Upper lobe of left lung (tissue), 6 donors: Measurements from ENCODE around the gene ARHGAP26. TPM values are rescaled to one million over a fixed set of nuclear protein-coding genes. Genes with fewer than 3 reads are reported as not detected.

Source experiments
- ATAC-seq, 2 donors: fragments of 200-7000 bp; cut with Tn5 transposase; one replicate each; pipeline ENCODE4 v1.9.1; 2022; ENCODE audit warnings: mild to moderate bottlenecking in 2 of 2, moderate library complexity in 2 of 2; ENCODE audit not compliant: low FRiP score in 2 of 2
- DNase-seq, 2 donors: peaks; one replicate each; pipeline ENCODE4 v3.0.0-alpha.2; 2019 to 2020
- H3K27ac ChIP-seq, 4 donors: fragments of 200-600 bp; sonication (generic); one replicate each; pipeline ENCODE4 v1.5.1; 2016 to 2019
- H3K27me3 ChIP-seq, 4 donors: fragments of 200-600 bp; sonication (generic); one replicate each; pipeline ENCODE4 v1.5.1; 2017 to 2019
- H3K36me3 ChIP-seq, 4 donors: fragments of 200-600 bp; sonication (generic); one replicate each; pipeline ENCODE4 v1.5.1; 2016 to 2019
- H3K4me1 ChIP-seq, 4 donors: fragments of 200-600 bp; sonication (generic); one replicate each; pipeline ENCODE4 v1.5.1; 2018 to 2019
- H3K4me3 ChIP-seq, 4 donors: fragments of 200-600 bp; sonication (generic); one replicate each; pipeline ENCODE4 v1.5.1; 2017 to 2019; ENCODE audit warnings: mild to moderate bottlenecking in 2 of 4, moderate library complexity in 1 of 4
- H3K9me3 ChIP-seq, 4 donors: fragments of 200-600 bp; sonication (generic); one replicate each; pipeline ENCODE4 v1.5.1; 2018 to 2019
- EP300 ChIP-seq, 4 donors: sonication (generic); formaldehyde crosslinking; IDR thresholded peaks; one replicate each; pipeline ENCODE4 v1.5.1; 2017; ENCODE audit warnings: antibody characterized with exemption in 4 of 4, control low read depth in 2 of 4
- POLR2A ChIP-seq, 4 donors: fragments of 450-650 bp; IDR thresholded peaks; one replicate each; pipeline ENCODE4 v1.5.1; 2016 to 2017; ENCODE audit warnings: antibody characterized with exemption in 4 of 4, mild to moderate bottlenecking in 2 of 4
- POLR2AphosphoS5 ChIP-seq, 2 donors: sonication (generic); formaldehyde crosslinking; IDR thresholded peaks; one replicate each; pipeline ENCODE4 v1.5.1; 2017; ENCODE audit warnings: antibody characterized with exemption in 2 of 2
- WGBS, 2 donors: methylation state at CpG; one replicate each; pipeline ENCODE4 v1.1.5; 2017 to 2018; 5-methylcytosine and 5-hydroxymethylcytosine counted together
- total RNA-seq, 6 donors: library from RNA; depleted of rRNA in 4 of 6; stranded (reverse); fragments of >200 nt in 4 of 6; gene quantifications; one replicate each; pipeline versions ENCODE4 v1.1.0 to v1.2.1, GENCODE V29; 2016 to 2021
- TF ChIP-seq, protein P1 (sequence below), 6 experiments: fragments of 450-650 bp in 4 of 6; fragments of 200-600 bp in 2 of 6; sonication (generic) in 2 of 6; IDR thresholded peaks; one replicate each; pipeline ENCODE4 v1.5.1; 2016 to 2019; ENCODE audit warnings: antibody characterized with exemption in 6 of 6
- donor health status: DM: no; HTN: no; CAD: no; lungs with moderate emphysema.
- donor health status: DM: no; HTN: yes; CAD: no; lungs with severe emphysema.

The ARHGAP26 gene
- 10 to 100 TPM; 34.9 to 90.1 (median 38.9) TPM for total RNA-seq

DNA sequence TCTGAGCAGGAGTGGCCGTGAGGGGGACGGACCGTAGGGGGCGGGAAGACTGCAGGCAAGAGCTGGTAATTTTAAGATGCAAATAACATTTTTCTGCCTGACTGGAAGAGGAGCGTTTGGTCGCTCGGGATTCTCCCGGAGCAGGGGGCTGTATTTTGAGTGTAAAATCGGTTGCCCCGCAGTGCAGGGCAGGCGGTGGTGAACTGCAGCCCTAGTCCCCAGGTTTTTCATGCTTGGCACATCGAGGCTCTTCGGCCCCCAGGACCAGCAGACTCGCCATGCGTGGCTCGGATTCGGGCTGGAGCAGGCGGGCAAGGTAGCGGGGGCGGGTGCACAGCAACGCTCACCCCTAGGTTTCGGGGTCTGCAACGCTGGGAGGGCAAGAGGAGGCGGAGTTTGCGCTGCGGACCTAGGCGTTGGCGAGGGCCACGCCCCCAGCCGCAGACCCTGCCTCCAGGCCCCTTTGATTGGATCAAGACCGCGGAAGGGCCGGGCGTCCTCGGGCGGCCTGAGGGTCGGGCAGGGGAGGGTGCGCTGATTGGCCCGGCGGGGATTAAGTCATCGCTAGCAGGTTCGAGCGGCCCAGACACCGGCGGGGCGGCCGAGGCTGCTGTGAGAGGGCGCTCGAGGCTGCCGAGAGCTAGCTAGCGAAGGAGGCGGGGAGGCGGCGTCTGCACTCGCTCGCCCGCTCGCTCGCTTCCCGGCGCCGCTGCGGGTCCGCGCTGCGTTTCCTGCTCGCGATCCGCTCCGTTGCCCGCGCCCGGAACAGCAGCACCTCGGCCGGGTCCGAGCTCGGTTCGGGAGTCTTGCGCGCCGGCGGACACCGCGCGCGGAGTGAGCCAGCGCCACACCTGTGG is at the start of gene ARHGAP26:
ARHGAP26 (plus strand) TSS at position 585 of the 857 bp plus-strand sequence. CDS start 385 bp downstream, outside the sequence.
- Histone ChIP-seq H3K27ac (peak within 1 kb of the TSS; percentile 88 to 95 (median 92)), H3K4me1 (peaks cover 15 to 29% (median 22%) of the 10 kb centered on the region in 4 donors), H3K27me3 (no peaks in the 10 kb centered on the region), H3K4me3 (peak within 1 kb of the TSS; percentile 79 to 86 (median 82)), H3K9me3 (no peaks in the 10 kb centered on the region), H3K36me3 (no peaks in the 10 kb centered on the region)
- WGBS, 2 donors: 0% methylated on average over 20 to 27 of the region's 87 CpGs
- TF ChIP-seq, protein P1, sequence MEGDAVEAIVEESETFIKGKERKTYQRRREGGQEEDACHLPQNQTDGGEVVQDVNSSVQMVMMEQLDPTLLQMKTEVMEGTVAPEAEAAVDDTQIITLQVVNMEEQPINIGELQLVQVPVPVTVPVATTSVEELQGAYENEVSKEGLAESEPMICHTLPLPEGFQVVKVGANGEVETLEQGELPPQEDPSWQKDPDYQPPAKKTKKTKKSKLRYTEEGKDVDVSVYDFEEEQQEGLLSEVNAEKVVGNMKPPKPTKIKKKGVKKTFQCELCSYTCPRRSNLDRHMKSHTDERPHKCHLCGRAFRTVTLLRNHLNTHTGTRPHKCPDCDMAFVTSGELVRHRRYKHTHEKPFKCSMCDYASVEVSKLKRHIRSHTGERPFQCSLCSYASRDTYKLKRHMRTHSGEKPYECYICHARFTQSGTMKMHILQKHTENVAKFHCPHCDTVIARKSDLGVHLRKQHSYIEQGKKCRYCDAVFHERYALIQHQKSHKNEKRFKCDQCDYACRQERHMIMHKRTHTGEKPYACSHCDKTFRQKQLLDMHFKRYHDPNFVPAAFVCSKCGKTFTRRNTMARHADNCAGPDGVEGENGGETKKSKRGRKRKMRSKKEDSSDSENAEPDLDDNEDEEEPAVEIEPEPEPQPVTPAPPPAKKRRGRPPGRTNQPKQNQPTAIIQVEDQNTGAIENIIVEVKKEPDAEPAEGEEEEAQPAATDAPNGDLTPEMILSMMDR (IDR thresholded peaks at IDR 0.05): peak in 2 of 6 experiments; percentile 22 to 31
- peak in 3 of 4 donors; percentile 90 to 100 (median 100) for TF ChIP-seq POLR2A (IDR thresholded peaks at IDR 0.05)
- peak in 1 of 4 donors; percentile 30 for TF ChIP-seq EP300 (IDR thresholded peaks at IDR 0.05)
- TF ChIP-seq POLR2AphosphoS5 (IDR thresholded peaks at IDR 0.05): peak; percentile 91 to 100
- DNase-seq: peak; percentile 98 to 99
- ATAC-seq: peak; percentile 99

- 64 to 76% methylated on average over 10 to 12 of the region's 13 CpGs for WGBS, 2 donors
- Histone ChIP-seq H3K36me3 (no peaks in the 10 kb centered on the region), H3K4me3 (no peak overlapping the region), H3K27ac (no peak overlapping the region), H3K27me3 (no peaks in the 10 kb centered on the region), H3K4me1 (peaks cover 3 to 20% (median 14%) of the 10 kb centered on the region in 4 donors), H3K9me3 (no peaks in the 10 kb centered on the region)
- TF ChIP-seq EP300 (IDR thresholded peaks at IDR 0.05) (no peak), POLR2AphosphoS5 (IDR thresholded peaks at IDR 0.05) (no peak), POLR2A (IDR thresholded peaks at IDR 0.05) (no peak)
- TF ChIP-seq, protein P1 (IDR thresholded peaks at IDR 0.05): no peak
- ATAC-seq: no peak
- peak in 1 of 2 donors; percentile 33 for DNase-seq
Observed at GRCh38 chr5:142720641-142721271, 49.4 kb upstream of the ARHGAP26 start.

- Histone ChIP-seq H3K36me3 (no peaks in the 10 kb centered on the region), H3K4me3 (no peak overlapping the region), H3K27me3 (no peaks in the 10 kb centered on the region), H3K27ac (no peak overlapping the region), H3K9me3 (no peaks in the 10 kb centered on the region), H3K4me1 (peaks cover 3 to 21% (median 13%) of the 10 kb centered on the region in 4 donors)
- no peak for DNase-seq
- no peak for TF ChIP-seq EP300 (IDR thresholded peaks at IDR 0.05)
- no peak for TF ChIP-seq POLR2AphosphoS5 (IDR thresholded peaks at IDR 0.05)
- TF ChIP-seq POLR2A (IDR thresholded peaks at IDR 0.05): no peak
- TF ChIP-seq, protein P1 (IDR thresholded peaks at IDR 0.05): no peak
- WGBS, 2 donors: 91 to 97% methylated on average over 6 of the region's 6 CpGs
- no peak for ATAC-seq
Observed at GRCh38 chr5:142722146-142722545, 48.0 kb upstream of the ARHGAP26 start.

DNA sequence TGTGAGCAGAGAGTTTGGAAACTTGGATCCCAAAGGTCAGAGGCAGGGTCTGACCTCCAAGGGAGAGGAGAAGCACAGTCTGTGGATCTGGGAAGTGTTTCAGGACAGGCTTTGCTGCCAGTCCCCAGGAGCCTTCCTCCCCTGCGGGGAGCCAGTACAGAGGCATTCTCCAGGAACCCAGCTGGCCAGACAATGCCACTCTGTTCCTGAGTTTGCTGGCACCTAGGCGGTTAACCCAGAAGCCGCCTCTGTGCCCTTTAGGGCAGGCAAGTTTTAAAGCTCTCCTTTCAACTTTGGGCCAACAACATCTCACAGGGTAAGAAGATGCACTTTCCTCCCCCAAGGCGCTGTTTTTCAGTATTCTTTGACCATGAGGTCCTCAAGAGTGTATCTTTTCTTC is 47.3 kb upstream of the ARHGAP26 start:
- no peak for TF ChIP-seq POLR2AphosphoS5 (IDR thresholded peaks at IDR 0.05)
- TF ChIP-seq POLR2A (IDR thresholded peaks at IDR 0.05): no peak
- TF ChIP-seq, protein P1 (IDR thresholded peaks at IDR 0.05): no peak
- TF ChIP-seq EP300 (IDR thresholded peaks at IDR 0.05): no peak
- no peak for DNase-seq
- WGBS, 2 donors: 94 to 95% methylated on average over 3 to 4 of the region's 4 CpGs

More for the DNA sequence above, 47.3 kb upstream of the ARHGAP26 start:
- Histone ChIP-seq H3K9me3 (no peaks in the 10 kb centered on the region), H3K4me3 (no peak overlapping the region), H3K4me1 (peaks cover 0 to 17% (median 7%) of the 10 kb centered on the region in 4 donors), H3K27me3 (no peaks in the 10 kb centered on the region), H3K36me3 (no peaks in the 10 kb centered on the region), H3K27ac (no peak overlapping the region)
- ATAC-seq: no peak
